HK-2 (cell line): Measurements from ENCODE around the gene KIF25.

Source experiments
- DNase-seq: peaks from one replicate; pipeline ENCODE4 v3.0.0-alpha.2; 2018; ENCODE audit not compliant: unreplicated experiment

KIF25 gene

GRCh38 chr6:168050881-168051586, 53.6 kb downstream of the KIF25 start:
- DNase-seq = no peak

GRCh38 chr6:168051648-168052047, 54.2 kb downstream of the KIF25 start:
- no peak for DNase-seq

GRCh38 chr6:168052291-168052891, 54.9 kb downstream of the KIF25 start:
- DNase-seq = no peak

DNA sequence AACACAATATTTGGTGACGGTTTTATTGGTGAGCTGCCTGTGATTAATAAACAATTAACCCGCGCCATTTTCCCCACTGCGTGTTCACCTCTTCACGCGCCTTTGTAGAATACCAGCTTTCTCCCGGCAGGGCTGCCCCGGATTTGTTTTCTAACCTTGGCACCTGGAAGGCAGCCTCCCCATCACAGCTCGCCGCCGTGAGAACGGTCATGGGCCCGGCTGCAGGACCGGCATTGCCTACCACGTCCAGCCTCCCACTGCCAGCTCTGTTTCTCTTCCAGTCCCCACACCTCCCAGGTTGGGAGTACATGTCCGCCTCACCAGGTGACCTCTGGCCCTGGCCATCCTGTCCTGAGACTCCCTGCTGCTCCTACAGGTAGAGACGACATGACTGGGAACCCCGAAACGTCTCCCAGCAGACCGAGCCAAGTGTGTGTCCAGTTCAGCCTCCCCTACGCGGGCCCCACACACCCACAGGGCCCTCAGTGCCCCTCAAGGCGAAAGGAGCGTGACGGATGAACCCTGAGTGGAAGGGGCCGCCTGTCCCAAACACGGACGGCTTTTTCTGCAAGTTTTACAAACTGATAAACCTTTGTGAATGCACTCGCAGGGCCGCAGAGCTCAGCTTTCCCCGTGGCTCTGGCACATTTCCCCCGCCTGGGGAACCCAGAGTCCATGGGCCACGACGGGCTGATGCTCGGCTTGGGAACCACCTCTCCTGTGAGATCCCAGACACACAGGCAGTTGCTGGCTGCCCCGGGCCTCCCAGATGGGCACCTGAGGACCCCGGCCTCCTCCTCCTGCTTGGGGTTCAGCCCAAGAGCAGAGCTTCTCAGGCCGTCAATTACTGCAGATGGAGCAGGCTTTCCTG, 55.9 kb downstream of the KIF25 start:
- DNase-seq = no peak

GRCh38 chr6:168053957-168054471, 56.5 kb downstream of the KIF25 start:
- DNase-seq = no peak

- no peak for DNase-seq
Observed at GRCh38 chr6:168054765-168055560, 57.5 kb downstream of the KIF25 start.

DNA sequence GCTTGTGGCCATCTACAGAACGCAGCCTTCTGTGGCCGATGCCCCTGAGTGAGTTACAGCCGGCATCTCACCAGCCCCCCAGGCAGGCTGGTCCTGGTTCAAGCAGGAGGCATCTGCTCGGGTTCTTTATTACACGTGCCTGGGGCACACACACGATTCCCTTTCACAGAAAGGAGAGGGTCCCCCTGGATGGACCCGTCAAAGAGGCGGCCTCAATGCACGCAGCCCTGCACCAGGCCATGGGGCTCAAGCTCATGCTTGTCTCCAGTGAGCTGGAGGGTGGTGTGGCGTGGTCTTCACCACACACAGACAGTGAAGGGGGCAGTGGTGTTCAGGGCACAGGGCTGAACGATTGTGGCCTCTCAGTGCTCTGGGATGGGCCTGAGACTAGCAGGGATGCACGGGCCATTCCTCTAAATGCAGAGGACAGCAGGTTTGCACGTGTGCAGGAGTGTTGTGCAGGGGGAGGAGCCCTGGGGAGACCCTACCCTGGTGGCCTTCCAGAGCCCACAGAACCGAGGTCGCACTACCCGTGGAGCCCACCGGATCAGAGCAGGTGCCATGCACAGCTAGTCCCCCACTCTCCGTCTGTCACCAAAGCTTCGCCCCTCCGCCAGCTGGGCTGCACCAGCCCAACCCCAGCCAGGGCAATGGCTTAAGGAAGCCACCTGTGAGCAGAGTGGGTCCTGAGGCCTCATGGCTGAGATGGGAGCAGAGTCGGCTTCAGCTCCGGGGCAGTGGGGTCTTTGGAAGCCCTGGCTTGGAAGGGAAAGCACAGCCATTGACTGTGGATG, 58.4 kb downstream of the KIF25 start:
- no peak for DNase-seq

DNA sequence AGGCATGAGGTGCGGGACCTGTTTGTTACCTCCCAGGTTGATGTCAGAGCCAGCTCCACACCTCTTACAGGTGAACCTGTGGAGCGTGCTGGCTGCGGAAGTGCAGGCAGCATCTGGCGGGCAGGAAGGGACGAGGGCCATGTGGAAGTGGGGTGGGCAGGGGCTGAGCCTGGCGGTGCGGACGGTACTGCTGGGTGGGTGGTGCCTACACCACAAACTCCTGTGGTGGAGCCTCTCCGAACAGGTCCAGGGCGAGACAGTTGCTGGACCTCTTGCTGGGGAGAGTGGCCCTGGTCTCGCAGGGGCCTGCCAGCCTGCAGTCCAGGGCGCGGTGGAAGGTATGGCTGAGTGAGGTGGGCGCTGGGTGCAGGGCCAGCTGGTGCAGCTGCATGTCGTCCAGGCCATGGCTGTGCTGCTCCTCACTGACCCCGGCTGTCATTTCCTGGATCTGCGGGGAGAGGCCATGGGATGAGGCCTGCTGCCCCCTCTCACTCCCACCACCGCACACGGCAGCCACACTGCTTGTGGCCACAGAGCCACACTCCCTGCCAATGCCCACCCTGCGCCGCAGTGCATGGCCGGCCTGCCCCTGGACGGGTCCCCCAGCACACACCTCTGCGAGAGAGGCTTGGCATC, 59.5 kb downstream of the KIF25 start:
- no peak for DNase-seq

GRCh38 chr6:168057836-168058235, 60.4 kb downstream of the KIF25 start:
- DNase-seq = no peak

DNA sequence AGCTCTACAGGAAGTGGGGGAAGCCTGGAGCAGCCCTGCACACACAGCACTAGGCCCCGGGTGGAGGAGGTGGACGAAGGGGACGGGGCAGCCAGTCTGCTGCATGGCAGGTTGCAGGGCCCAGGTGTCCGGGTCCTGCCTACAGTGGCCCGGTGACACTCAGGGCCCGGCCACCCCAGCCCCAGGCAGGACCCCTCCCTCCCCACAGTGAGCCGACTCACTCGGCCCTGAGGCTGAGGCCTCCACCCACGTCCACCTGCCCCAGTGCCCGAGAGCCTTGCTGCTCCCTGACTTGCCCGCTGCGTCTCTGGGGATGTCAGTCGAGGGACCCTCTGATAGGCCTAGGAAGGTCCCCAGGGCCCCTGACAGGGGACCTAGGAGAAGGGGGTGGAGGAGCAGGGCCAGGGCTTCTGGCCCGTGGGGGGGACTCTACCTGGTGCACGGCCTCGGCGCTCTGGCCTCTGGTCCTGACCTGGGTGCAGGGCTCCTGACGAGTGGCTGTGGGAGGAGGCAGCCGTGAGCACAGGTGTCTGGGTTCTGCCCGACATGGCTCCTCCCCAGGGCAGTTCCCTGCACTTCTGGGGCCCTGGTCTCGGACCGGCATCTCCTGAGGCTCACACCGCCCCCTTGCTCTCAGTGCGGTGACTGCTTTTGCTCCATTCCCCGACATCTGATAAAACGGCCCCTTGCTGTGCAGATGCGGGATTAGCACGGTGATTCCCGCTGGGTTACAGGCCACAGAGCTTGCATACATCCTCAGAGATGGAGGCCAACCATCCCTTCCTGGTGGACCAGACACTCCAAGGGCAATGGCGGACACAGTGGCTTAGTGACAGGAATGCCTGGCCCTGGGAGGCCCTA, 61.5 kb downstream of the KIF25 start:
- DNase-seq = no peak

- DNase-seq = peak; percentile 45
Observed at GRCh38 chr6:168060521-168060931, 63.1 kb downstream of the KIF25 start.

- no peak for DNase-seq
Observed at GRCh38 chr6:168061269-168062210, 64.1 kb downstream of the KIF25 start.

GRCh38 chr6:168062346-168063289, 65.1 kb downstream of the KIF25 start:
- no peak for DNase-seq

DNA sequence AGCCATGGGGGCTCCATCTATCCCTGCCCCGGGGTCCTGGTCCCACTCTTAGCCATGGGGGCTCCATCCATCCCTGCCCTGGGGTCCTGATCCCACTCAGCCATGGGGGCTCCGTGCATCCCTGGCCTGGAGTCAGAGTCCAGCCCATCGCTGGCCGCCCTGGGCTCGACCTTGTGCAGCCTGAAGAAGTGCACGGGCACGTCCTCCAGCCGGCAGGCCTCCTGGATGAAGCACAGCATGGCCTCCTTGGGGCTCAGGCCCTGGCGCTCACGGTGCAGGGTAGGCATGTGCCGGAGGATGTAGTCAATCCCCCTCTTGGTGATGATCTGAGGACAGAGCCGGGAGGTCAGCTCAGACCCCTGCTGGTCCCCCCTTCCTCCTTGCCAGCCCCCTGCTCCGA, 66.0 kb downstream of the KIF25 start:
- no peak for DNase-seq

DNA sequence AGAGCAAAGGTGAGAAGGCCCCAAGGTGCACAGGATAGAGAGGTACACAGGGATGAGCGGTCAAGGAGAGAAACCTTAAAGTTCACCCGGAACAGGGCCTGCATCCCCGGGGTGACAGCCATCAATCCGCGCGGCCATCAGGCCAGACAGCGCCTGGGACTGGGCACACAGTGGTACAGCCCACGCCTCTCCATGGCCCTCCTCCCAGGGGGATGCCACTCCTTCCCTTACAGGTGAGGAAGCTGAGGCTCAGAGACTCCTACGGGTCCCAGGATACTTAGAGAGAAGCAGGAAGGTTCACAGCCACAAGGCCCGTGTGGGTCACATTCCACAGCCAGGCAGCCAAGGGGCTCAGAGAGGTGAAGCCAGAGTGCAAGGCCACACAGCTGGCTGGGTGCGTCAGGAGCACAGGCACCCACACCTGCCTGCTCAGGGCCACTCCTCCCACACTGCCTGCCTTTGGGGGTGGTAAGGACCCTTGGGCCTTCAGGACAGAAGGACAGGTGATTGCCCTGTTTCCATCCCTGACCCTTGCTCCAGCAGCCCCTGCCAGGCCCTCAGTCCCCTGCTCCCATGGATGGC, 66.8 kb downstream of the KIF25 start:
- DNase-seq = no peak

DNA sequence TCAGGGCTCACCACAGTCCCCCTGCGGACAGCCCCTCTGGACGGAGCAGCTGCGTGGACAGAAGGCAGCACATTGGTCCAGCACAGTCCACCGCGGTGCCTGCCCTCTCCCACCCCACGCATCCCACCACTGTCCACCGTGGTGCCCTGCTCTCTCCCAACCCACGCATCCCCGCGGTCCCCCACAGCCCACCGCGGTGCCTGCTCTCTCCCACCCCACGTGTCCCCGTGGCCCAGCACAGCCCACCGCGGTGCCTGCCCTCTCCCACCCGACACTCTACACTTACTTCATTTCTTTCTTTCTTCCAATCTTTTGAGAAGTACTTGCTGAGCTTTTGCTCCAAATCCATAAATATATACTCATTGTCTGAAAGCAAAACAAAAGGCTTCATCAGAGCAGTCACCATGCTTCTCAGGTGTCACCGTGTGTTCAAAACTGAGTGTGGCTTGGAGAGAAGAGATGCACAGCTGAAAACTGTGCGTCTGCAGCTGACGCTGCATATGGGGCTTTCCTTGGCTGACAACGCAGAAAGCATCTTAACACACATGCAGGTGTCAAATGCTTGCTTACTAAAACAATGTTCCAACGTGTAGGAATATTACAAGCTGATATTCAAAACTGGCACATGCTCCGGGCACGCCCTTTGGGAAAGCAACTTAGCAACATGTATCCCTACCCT, 69.7 kb downstream of the KIF25 start:
- DNase-seq = no peak
